Tibial nerve (tissue), 4 donors: ENCODE data around the gene AP3S2. TPM values are rescaled to one million over a fixed set of nuclear protein-coding genes. Genes with fewer than 3 reads are reported as not detected.
"Not testable (repeated sequence)": the region's sequence is repeated elsewhere in the genome, so short reads cannot be mapped to it uniquely, and the experiment has no call there.

Experiments
- DNase-seq, 2 donors: peaks; one replicate each; pipeline ENCODE4 v3.0.0-alpha.2; 2019; ENCODE audit warnings: low spot score in 2 of 2
- H3K27ac ChIP-seq, 4 donors: fragments of 200-600 bp; sonication (generic) in 3 of 4; one replicate each; pipeline ENCODE4 v1.5.1; 2017 to 2019; ENCODE audit warnings: mild to moderate bottlenecking in 1 of 4
- H3K27me3 ChIP-seq, 2 donors: fragments of 200-600 bp; sonication (generic) in 1 of 2; one replicate each; pipeline versions ENCODE4 v1.5.1 to v1.6.0; 2017 to 2019
- H3K36me3 ChIP-seq, 3 donors: fragments of 200-600 bp; sonication (generic); one replicate each; pipeline ENCODE4 v1.5.1; 2018 to 2019
- H3K4me1 ChIP-seq, 4 donors: fragments of 200-600 bp; sonication (generic) in 3 of 4; one replicate each; pipeline ENCODE4 v1.5.1; 2017 to 2019
- H3K4me3 ChIP-seq, 4 donors: fragments of 200-600 bp; sonication (generic) in 3 of 4; one replicate each; pipeline ENCODE4 v1.5.1; 2017 to 2019; ENCODE audit warnings: mild to moderate bottlenecking in 1 of 4, moderate library complexity in 1 of 4
- H3K9me3 ChIP-seq, 4 donors: fragments of 200-600 bp; sonication (generic) in 3 of 4; one replicate each; pipeline ENCODE4 v1.5.1; 2017 to 2019
- EP300 ChIP-seq, 2 donors: sonication (generic); formaldehyde crosslinking; IDR thresholded peaks; one replicate each; pipeline ENCODE4 v1.6.1; 2017; ENCODE audit warnings: antibody characterized with exemption in 2 of 2, mild to moderate bottlenecking in 1 of 2
- POLR2A ChIP-seq, 2 donors: fragments of 450-650 bp; IDR thresholded peaks; one replicate each; pipeline ENCODE4 v1.6.1; 2017; ENCODE audit warnings: antibody characterized with exemption in 2 of 2, mild to moderate bottlenecking in 2 of 2, moderate library complexity in 2 of 2
- WGBS, 2 donors: methylation state at CpG; one replicate each; pipeline ENCODE4 v1.1.5; 2018; 5-methylcytosine and 5-hydroxymethylcytosine counted together
- total RNA-seq, 4 donors: library from RNA; depleted of rRNA; stranded (reverse); fragments of >200 nt; gene quantifications; one replicate each; pipeline ENCODE4 v1.1.0, GENCODE V29; 2016
- TF ChIP-seq, protein P1 (sequence below), 5 experiments: fragments of 200-600 bp in 3 of 5; fragments of 450-650 bp in 2 of 5; sonication (generic) in 3 of 5; IDR thresholded peaks; one replicate each; pipeline ENCODE4 v1.5.1; 2016 to 2019; ENCODE audit warnings: antibody characterized with exemption in 5 of 5, mild to moderate bottlenecking in 3 of 5, moderate library complexity in 2 of 5

AP3S2 gene
- total RNA-seq, 4 donors from 2014 or later, result 49.2 to 61.4 (median 52.2) TPM

DNA sequence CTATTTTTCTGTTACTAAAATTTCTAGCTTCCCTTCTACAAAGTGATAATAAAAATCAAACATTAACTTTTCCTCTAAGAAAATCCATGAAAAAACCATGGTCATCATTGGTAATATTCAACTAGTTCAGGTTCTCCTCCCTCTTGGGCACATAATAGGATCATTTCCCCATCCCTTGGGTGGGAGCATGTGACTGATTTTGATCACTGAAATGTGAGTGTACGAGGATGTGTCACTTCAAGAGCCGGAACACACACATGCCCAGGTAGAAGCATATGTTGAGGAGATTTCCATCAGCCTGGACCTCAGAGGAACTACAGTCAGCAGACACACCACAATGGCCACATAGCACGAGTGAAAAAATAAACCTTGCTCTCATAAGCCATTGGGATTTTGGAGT, 36.1 kb downstream of the AP3S2 start:
- no peak for DNase-seq
- TF ChIP-seq, protein P1, sequence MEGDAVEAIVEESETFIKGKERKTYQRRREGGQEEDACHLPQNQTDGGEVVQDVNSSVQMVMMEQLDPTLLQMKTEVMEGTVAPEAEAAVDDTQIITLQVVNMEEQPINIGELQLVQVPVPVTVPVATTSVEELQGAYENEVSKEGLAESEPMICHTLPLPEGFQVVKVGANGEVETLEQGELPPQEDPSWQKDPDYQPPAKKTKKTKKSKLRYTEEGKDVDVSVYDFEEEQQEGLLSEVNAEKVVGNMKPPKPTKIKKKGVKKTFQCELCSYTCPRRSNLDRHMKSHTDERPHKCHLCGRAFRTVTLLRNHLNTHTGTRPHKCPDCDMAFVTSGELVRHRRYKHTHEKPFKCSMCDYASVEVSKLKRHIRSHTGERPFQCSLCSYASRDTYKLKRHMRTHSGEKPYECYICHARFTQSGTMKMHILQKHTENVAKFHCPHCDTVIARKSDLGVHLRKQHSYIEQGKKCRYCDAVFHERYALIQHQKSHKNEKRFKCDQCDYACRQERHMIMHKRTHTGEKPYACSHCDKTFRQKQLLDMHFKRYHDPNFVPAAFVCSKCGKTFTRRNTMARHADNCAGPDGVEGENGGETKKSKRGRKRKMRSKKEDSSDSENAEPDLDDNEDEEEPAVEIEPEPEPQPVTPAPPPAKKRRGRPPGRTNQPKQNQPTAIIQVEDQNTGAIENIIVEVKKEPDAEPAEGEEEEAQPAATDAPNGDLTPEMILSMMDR (IDR thresholded peaks at IDR 0.05), result no peak
- TF ChIP-seq POLR2A (IDR thresholded peaks at IDR 0.05) (no peak), EP300 (IDR thresholded peaks at IDR 0.05) (no peak)
- H3K9me3 ChIP-seq, result no peaks in the 10 kb centered on the region
- H3K4me3 ChIP-seq, result no peak overlapping the region
- peaks cover 0 to 55% (median 0%) of the 10 kb centered on the region in 3 donors for H3K36me3 ChIP-seq
- WGBS, 2 donors, result 88 to 92% methylated on average over 3 of the region's 3 CpGs
- H3K4me1 ChIP-seq, result peaks cover 0 to 4% (median 0%) of the 10 kb centered on the region in 4 donors
- no peaks in the 10 kb centered on the region for H3K27me3 ChIP-seq
- H3K27ac ChIP-seq, result peak overlapping the region in 1 of 4 donors; percentile 35

DNA sequence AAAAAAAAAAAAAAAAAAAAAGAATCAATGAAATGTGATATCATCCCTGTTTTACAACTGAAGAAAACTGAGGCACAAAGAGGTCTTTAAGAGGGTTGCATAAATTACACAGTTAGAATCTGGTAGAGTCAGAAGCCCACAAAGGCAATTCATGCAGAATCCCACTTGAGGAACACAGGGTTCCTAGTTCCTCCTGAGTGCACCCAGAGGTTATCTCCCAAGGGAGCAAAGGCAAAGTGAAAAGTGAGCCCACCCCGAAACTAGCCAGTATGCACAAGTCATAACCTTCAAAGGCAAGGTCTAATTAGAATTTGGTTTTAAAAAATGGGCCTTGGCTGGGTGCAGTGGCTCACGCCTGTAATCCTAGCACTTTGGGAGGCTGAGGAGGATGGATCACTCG, 37.8 kb downstream of the AP3S2 start:
- Histone ChIP-seq H3K36me3 (peaks cover 0 to 49% (median 0%) of the 10 kb centered on the region in 3 donors), H3K4me3 (no peak overlapping the region), H3K9me3 (no peaks in the 10 kb centered on the region), H3K27ac (no peak overlapping the region), H3K4me1 (peaks cover 0 to 4% (median 0%) of the 10 kb centered on the region in 4 donors), H3K27me3 (no peaks in the 10 kb centered on the region)
- DNase-seq, result no peak
- no peak for TF ChIP-seq EP300 (IDR thresholded peaks at IDR 0.05)
- TF ChIP-seq, protein P1 (IDR thresholded peaks at IDR 0.05), result no peak
- TF ChIP-seq POLR2A (IDR thresholded peaks at IDR 0.05), result no peak
- WGBS, 2 donors, result 79 to 83% methylated on average over 3 of the region's 3 CpGs

DNA sequence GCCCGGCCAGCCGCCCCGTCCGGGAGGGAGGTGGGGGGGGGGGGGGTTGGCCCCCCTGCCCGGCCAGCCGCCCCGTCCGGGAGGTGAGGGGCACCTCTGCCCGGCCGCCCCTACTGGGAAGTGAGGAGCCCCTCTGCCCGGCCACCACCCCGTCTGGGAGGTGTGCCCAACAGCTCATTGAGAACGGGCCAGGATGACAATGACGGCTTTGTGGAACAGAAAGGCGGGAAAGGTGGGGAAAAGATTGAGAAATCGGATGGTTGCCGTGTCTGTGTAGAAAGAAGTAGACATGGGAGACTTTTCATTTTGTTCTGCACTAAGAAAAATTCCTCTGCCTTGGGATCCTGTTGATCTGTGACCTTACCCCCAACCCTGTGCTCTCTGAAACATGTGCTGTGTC, 38.9 kb downstream of the AP3S2 start:
- WGBS, 2 donors, result 60 to 84% methylated on average over 6 to 9 of the region's 17 CpGs
- H3K4me3 ChIP-seq, H3K9me3 ChIP-seq, H3K27me3 ChIP-seq, H3K4me1 ChIP-seq, DNase-seq, H3K27ac ChIP-seq: not testable (repeated sequence)
- peaks cover 0 to 47% (median 0%) of the 10 kb centered on the region in 3 donors for H3K36me3 ChIP-seq

DNA sequence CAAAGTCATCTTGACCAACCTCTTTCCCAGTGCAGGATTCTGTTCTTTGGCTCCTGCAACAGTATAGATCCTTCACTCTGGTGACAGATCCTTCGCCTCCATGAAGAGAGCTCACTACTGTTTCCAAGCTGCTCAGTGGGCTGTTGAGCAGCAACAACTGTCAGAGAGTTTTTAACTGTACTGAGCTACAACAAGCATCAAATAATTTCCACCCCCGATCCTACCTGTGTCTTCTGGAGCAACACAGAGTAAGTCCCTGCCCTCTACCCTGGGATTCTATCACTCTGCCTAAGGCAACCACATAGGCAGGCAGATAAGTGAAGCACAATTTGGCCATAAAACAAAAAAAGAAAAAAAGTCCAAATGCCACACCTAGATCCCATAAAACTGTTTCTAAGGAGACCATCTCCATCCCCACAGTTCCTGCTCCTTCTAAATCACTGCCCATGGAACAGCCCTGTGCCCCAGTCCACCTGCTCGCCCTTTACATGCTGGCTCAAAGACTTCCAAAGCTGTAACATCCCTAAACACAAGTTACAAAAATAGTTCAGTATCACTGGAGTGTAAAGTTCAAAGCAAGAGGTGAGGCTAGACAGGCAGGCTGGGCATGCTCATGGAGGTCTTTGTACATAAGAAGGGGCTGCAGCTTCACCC, 41.3 kb downstream of the AP3S2 start:
- TF ChIP-seq, protein P1 (IDR thresholded peaks at IDR 0.05), result no peak
- TF ChIP-seq POLR2A (IDR thresholded peaks at IDR 0.05) (no peak), EP300 (IDR thresholded peaks at IDR 0.05) (no peak)
- 91 to 100% methylated on average over 3 of the region's 3 CpGs for WGBS, 2 donors

DNA sequence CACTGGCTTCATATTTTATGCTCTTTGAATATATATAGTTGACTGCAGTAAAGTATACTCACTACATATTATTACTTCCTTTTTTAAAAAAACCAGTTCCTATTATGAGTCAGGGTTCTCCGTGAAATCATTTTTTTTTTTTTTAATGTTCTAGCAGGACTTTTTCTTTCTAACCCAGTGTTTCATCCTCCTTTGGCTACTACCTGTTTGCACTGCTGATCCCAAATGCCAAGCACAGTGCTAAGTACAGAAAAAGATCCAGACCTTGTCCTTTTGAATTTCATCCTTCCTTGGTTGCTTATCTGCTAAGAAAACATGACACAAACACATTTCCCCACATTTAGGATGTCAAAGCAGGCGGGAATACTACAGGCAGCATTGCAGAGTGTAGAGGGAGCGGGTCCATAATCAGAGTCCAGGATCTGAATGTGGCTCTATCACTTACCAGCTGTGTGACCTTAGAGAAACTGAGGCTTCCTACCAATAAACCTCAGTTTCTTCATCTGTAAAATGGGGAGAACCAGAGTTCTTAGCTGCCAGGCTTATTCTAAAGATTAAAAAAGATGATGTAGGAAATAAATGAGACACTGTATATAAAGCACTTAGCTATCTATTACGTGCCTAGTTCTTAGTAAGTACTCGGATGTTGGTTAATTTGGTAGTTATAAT, 42.0 kb downstream of the AP3S2 start:
- Histone ChIP-seq H3K4me3 (no peak overlapping the region), H3K27ac (no peak overlapping the region), H3K9me3 (no peaks in the 10 kb centered on the region), H3K27me3 (no peaks in the 10 kb centered on the region), H3K36me3 (peaks cover 0 to 42% (median 0%) of the 10 kb centered on the region in 3 donors), H3K4me1 (peaks cover 0 to 9% (median 2%) of the 10 kb centered on the region in 4 donors)
- TF ChIP-seq, protein P1 (IDR thresholded peaks at IDR 0.05), result no peak
- TF ChIP-seq EP300 (IDR thresholded peaks at IDR 0.05) (no peak), POLR2A (IDR thresholded peaks at IDR 0.05) (no peak)
- DNase-seq, result no peak
- WGBS, 2 donors, result 91 to 92% methylated on average over 5 of the region's 5 CpGs

More for the DNA sequence above, 41.3 kb downstream of the AP3S2 start:
- Histone ChIP-seq H3K4me1 (peaks cover 0 to 9% (median 2%) of the 10 kb centered on the region in 4 donors), H3K4me3 (no peak overlapping the region), H3K27ac (no peak overlapping the region), H3K27me3 (no peaks in the 10 kb centered on the region), H3K36me3 (peaks cover 0 to 49% (median 0%) of the 10 kb centered on the region in 3 donors), H3K9me3 (no peaks in the 10 kb centered on the region)
- no peak for DNase-seq
